Immature natural killer cell (primary cell): ENCODE results near the gene IQGAP1. TPM values are rescaled to one million over a fixed set of nuclear protein-coding genes. Genes with fewer than 3 reads are reported as not detected.

Experiments
- DNase-seq, 3 donors: peaks; one replicate each; pipeline ENCODE4 v3.0.0; 2022; ENCODE audit warnings: mixed read lengths in 1 of 3
- H3K27ac Mint-ChIP-seq, 6 donors: one replicate each; pipeline ENCODE4 v1.8.0; 2020; ENCODE audit warnings: mixed read lengths in 6 of 6, mild to moderate bottlenecking in 5 of 6, inconsistent platforms in 4 of 6, moderate library complexity in 3 of 6
- H3K27me3 Mint-ChIP-seq, 3 donors: one replicate each; pipeline ENCODE4 v1.8.0; 2020 to 2021; ENCODE audit warnings: low read depth in 3 of 3, mild to moderate bottlenecking in 3 of 3, mixed read lengths in 3 of 3, moderate library complexity in 3 of 3, inconsistent platforms in 1 of 3
- H3K36me3 Mint-ChIP-seq, 3 donors: one replicate each; pipeline ENCODE4 v1.8.0; 2020; ENCODE audit warnings: mixed read lengths in 3 of 3, inconsistent platforms in 2 of 3, mild to moderate bottlenecking in 2 of 3
- H3K4me1 Mint-ChIP-seq, 2 donors: one replicate each; pipeline ENCODE4 v1.8.0; 2020; ENCODE audit warnings: inconsistent platforms in 2 of 2, mild to moderate bottlenecking in 2 of 2, mixed read lengths in 2 of 2, moderate library complexity in 1 of 2
- H3K4me3 Mint-ChIP-seq, 5 donors: one replicate each; pipeline ENCODE4 v1.8.0; 2020; ENCODE audit warnings: mild to moderate bottlenecking in 5 of 5, mixed read lengths in 5 of 5, inconsistent platforms in 3 of 5, moderate library complexity in 3 of 5
- H3K9me3 Mint-ChIP-seq, 6 donors: one replicate each; pipeline ENCODE4 v1.8.0; 2020; ENCODE audit warnings: mild to moderate bottlenecking in 6 of 6, mixed read lengths in 6 of 6, inconsistent platforms in 4 of 6, moderate library complexity in 3 of 6
- polyA plus RNA-seq, 3 donors: library from polyadenylated mRNA; unstranded; fragments of 300-500 nt; fragmentation: Illumina TruSeq; gene quantifications; one replicate each; pipeline ENCODE4 v1.2.3, GENCODE V29; 2021

Gene IQGAP1
- polyA plus RNA-seq, 3 donors from 2014 or later, result 179 to 346 (median 238) TPM

- DNase-seq, result no peak
- H3K27ac Mint-ChIP-seq, result peak overlapping the region; percentile 42 to 81 (median 64)
Measured at GRCh38 chr15:90421527-90421926, 33.5 kb downstream of the IQGAP1 start.

GRCh38 chr15:90422043-90422442, 34.0 kb downstream of the IQGAP1 start:
- no peaks in the 10 kb centered on the region for H3K36me3 Mint-ChIP-seq
- H3K4me1 Mint-ChIP-seq, result peaks cover 84 to 91% of the 10 kb centered on the region in 2 donors
- no peak for DNase-seq
- peak overlapping the region; percentile 14 to 74 (median 53) for H3K27ac Mint-ChIP-seq
- peak overlapping the region in 3 of 5 donors; percentile 8 to 52 (median 18) for H3K4me3 Mint-ChIP-seq
- H3K9me3 Mint-ChIP-seq, result no peaks in the 10 kb centered on the region
- peaks cover 0 to 2% (median 0%) of the 10 kb centered on the region in 3 donors for H3K27me3 Mint-ChIP-seq

More at GRCh38 chr15:90421527-90421926, 33.5 kb downstream of the IQGAP1 start:
- Mint-ChIP-seq H3K27me3 (peaks cover 0 to 2% (median 2%) of the 10 kb centered on the region in 3 donors), H3K4me1 (peaks cover 89 to 95% of the 10 kb centered on the region in 2 donors), H3K36me3 (peaks cover 0 to 4% (median 0%) of the 10 kb centered on the region in 3 donors), H3K9me3 (no peaks in the 10 kb centered on the region), H3K4me3 (peak overlapping the region; percentile 21 to 58 (median 46))

GRCh38 chr15:90422936-90423335, 34.9 kb downstream of the IQGAP1 start:
- Mint-ChIP-seq H3K4me1 (peaks cover 78 to 82% of the 10 kb centered on the region in 2 donors), H3K27me3 (peaks cover 0 to under 1% (median 0%) of the 10 kb centered on the region in 3 donors), H3K9me3 (no peaks in the 10 kb centered on the region), H3K27ac (peak overlapping the region; percentile 55 to 85 (median 74)), H3K4me3 (peak overlapping the region in 3 of 5 donors; percentile 3 to 38 (median 19)), H3K36me3 (no peaks in the 10 kb centered on the region)
- no peak for DNase-seq

GRCh38 chr15:90423801-90424319, 35.8 kb downstream of the IQGAP1 start:
- H3K9me3 Mint-ChIP-seq, result no peaks in the 10 kb centered on the region
- H3K27me3 Mint-ChIP-seq, result no peaks in the 10 kb centered on the region
- DNase-seq, result no peak
- peaks cover 68 to 72% of the 10 kb centered on the region in 2 donors for H3K4me1 Mint-ChIP-seq
- H3K27ac Mint-ChIP-seq, result peak overlapping the region; percentile 67 to 85 (median 77)
- H3K36me3 Mint-ChIP-seq, result no peaks in the 10 kb centered on the region
- peak overlapping the region in 2 of 5 donors; percentile 3 to 53 for H3K4me3 Mint-ChIP-seq

GRCh38 chr15:90425726-90426346, 37.8 kb downstream of the IQGAP1 start:
- Mint-ChIP-seq H3K27me3 (no peaks in the 10 kb centered on the region), H3K4me1 (peaks cover 55 to 63% of the 10 kb centered on the region in 2 donors), H3K9me3 (no peaks in the 10 kb centered on the region), H3K4me3 (no peak overlapping the region), H3K36me3 (peaks cover 0 to 6% (median 5%) of the 10 kb centered on the region in 3 donors), H3K27ac (peak overlapping the region; percentile 6 to 85 (median 73))
- DNase-seq, result no peak

- no peak overlapping the region for H3K4me3 Mint-ChIP-seq
- no peaks in the 10 kb centered on the region for H3K9me3 Mint-ChIP-seq
- peaks cover 0 to 10% (median 5%) of the 10 kb centered on the region in 3 donors for H3K36me3 Mint-ChIP-seq
- peaks cover 55 to 66% of the 10 kb centered on the region in 2 donors for H3K4me1 Mint-ChIP-seq
- H3K27ac Mint-ChIP-seq, result peak overlapping the region; percentile 22 to 74 (median 48)
- DNase-seq, result no peak
- no peaks in the 10 kb centered on the region for H3K27me3 Mint-ChIP-seq
Measured at GRCh38 chr15:90427185-90427584, 39.1 kb downstream of the IQGAP1 start.

- H3K4me1 Mint-ChIP-seq, result peaks cover 44 to 69% of the 10 kb centered on the region in 2 donors
Measured at GRCh38 chr15:90432253-90432652, 44.2 kb downstream of the IQGAP1 start.

GRCh38 chr15:90435652-90436337, 47.8 kb downstream of the IQGAP1 start:
- Mint-ChIP-seq H3K4me3 (no peak overlapping the region), H3K36me3 (peaks cover 9 to 28% (median 14%) of the 10 kb centered on the region in 3 donors)

More at GRCh38 chr15:90432253-90432652, 44.2 kb downstream of the IQGAP1 start:
- peak overlapping the region; percentile 16 to 83 (median 53) for H3K27ac Mint-ChIP-seq
- no peak overlapping the region for H3K4me3 Mint-ChIP-seq
- no peak for DNase-seq
- H3K9me3 Mint-ChIP-seq, result no peaks in the 10 kb centered on the region
- peaks cover 4 to 28% (median 15%) of the 10 kb centered on the region in 3 donors for H3K36me3 Mint-ChIP-seq
- no peaks in the 10 kb centered on the region for H3K27me3 Mint-ChIP-seq

GRCh38 chr15:90436952-90437351, 48.9 kb downstream of the IQGAP1 start:
- Mint-ChIP-seq H3K9me3 (no peaks in the 10 kb centered on the region), H3K27ac (peak overlapping the region in 5 of 6 donors; percentile 44 to 89 (median 74)), H3K4me3 (no peak overlapping the region), H3K4me1 (peaks cover 54 to 82% of the 10 kb centered on the region in 2 donors), H3K27me3 (no peaks in the 10 kb centered on the region), H3K36me3 (peaks cover 9 to 36% (median 14%) of the 10 kb centered on the region in 3 donors)
- no peak for DNase-seq

More at GRCh38 chr15:90435652-90436337, 47.8 kb downstream of the IQGAP1 start:
- H3K27ac Mint-ChIP-seq, result peak overlapping the region in 5 of 6 donors; percentile 10 to 83 (median 74)
- no peak for DNase-seq
- peaks cover 56 to 83% of the 10 kb centered on the region in 2 donors for H3K4me1 Mint-ChIP-seq
- H3K27me3 Mint-ChIP-seq, result no peaks in the 10 kb centered on the region
- H3K9me3 Mint-ChIP-seq, result no peaks in the 10 kb centered on the region

- DNase-seq, result no peak
- Mint-ChIP-seq H3K4me1 (peaks cover 49 to 76% of the 10 kb centered on the region in 2 donors), H3K27ac (peak overlapping the region in 3 of 6 donors; percentile 44 to 74 (median 64)), H3K27me3 (no peaks in the 10 kb centered on the region), H3K36me3 (peaks cover 9 to 33% (median 14%) of the 10 kb centered on the region in 3 donors), H3K4me3 (no peak overlapping the region), H3K9me3 (no peaks in the 10 kb centered on the region)
Measured at GRCh38 chr15:90437516-90437915, 49.5 kb downstream of the IQGAP1 start.

- Mint-ChIP-seq H3K27ac (peak overlapping the region; percentile 53 to 90 (median 83)), H3K4me3 (no peak overlapping the region), H3K4me1 (peaks cover 41 to 57% of the 10 kb centered on the region in 2 donors), H3K36me3 (peaks cover 10 to 34% (median 14%) of the 10 kb centered on the region in 3 donors), H3K9me3 (no peaks in the 10 kb centered on the region), H3K27me3 (no peaks in the 10 kb centered on the region)
- no peak for DNase-seq
Measured at GRCh38 chr15:90439946-90440345, 51.9 kb downstream of the IQGAP1 start.

- DNase-seq, result no peak
- Mint-ChIP-seq H3K4me1 (peaks cover 40 to 49% of the 10 kb centered on the region in 2 donors), H3K27ac (peak overlapping the region; percentile 53 to 90 (median 79)), H3K9me3 (no peaks in the 10 kb centered on the region), H3K36me3 (peaks cover 14 to 38% (median 18%) of the 10 kb centered on the region in 3 donors), H3K4me3 (peak overlapping the region in 2 of 5 donors; percentile 26 to 54), H3K27me3 (no peaks in the 10 kb centered on the region)
Measured at GRCh38 chr15:90441027-90441426, 53.0 kb downstream of the IQGAP1 start.

GRCh38 chr15:90442423-90442822, 54.4 kb downstream of the IQGAP1 start:
- Mint-ChIP-seq H3K27me3 (no peaks in the 10 kb centered on the region), H3K27ac (no peak overlapping the region), H3K4me3 (no peak overlapping the region), H3K9me3 (no peaks in the 10 kb centered on the region), H3K36me3 (peaks cover 10 to 30% (median 14%) of the 10 kb centered on the region in 3 donors), H3K4me1 (peaks cover 32 to 47% of the 10 kb centered on the region in 2 donors)
- no peak for DNase-seq
